Hindlimb muscle (tissue), 1 donor: Measurements from ENCODE around the gene GRIN2A. TPM values are rescaled to one million over a fixed set of nuclear protein-coding genes. Genes with fewer than 3 reads are reported as not detected.

ENCODE experiments used
- DNase-seq: peaks from one replicate; pipeline ENCODE4 v3.0.0-alpha.2; 2013
- polyA plus RNA-seq: library from polyadenylated mRNA; unstranded; fragments of 120-200 nt; gene quantifications from one replicate; pipeline ENCODE4 v1.2.1, GENCODE V29; 2013; ENCODE audit not compliant: insufficient read length

The GRIN2A gene
- 0.25 TPM for polyA plus RNA-seq

- DNase-seq, result no peak
Measured at GRCh38 chr16:10182222-10183053, at the start of gene GRIN2A. Gene GRIN2A, minus strand, starts transcription at chr16:10182428. Its CDS starts 2,017 bp downstream, at chr16:10180411.

- no peak for DNase-seq
Measured at GRCh38 chr16:10231563-10231962, 49.3 kb upstream of the GRIN2A start.

GRCh38 chr16:10228779-10229178 is 46.6 kb upstream of the GRIN2A start:
- DNase-seq, result no peak

- DNase-seq, result no peak
Measured at GRCh38 chr16:10226987-10227306, 44.7 kb upstream of the GRIN2A start.

GRCh38 chr16:10226141-10226986 is 44.1 kb upstream of the GRIN2A start:
- DNase-seq, result no peak

GRCh38 chr16:10225653-10226052 is 43.4 kb upstream of the GRIN2A start:
- DNase-seq, result no peak

- DNase-seq, result no peak
Measured at GRCh38 chr16:10224850-10225249, 42.6 kb upstream of the GRIN2A start.

- no peak for DNase-seq
Measured at GRCh38 chr16:10220942-10221341, 38.7 kb upstream of the GRIN2A start.

- no peak for DNase-seq
Measured at GRCh38 chr16:10219742-10220141, 37.5 kb upstream of the GRIN2A start.

- no peak for DNase-seq
Measured at GRCh38 chr16:10218490-10219206, 36.4 kb upstream of the GRIN2A start.

GRCh38 chr16:10213748-10214147 is 31.5 kb upstream of the GRIN2A start:
- DNase-seq, result no peak

GRCh38 chr16:10210944-10211343 is 28.7 kb upstream of the GRIN2A start:
- DNase-seq, result no peak

- no peak for DNase-seq
Measured at GRCh38 chr16:10206865-10207264, 24.6 kb upstream of the GRIN2A start.

GRCh38 chr16:10206215-10206614 is 24.0 kb upstream of the GRIN2A start:
- no peak for DNase-seq

GRCh38 chr16:10205688-10206087 is 23.5 kb upstream of the GRIN2A start:
- no peak for DNase-seq

- DNase-seq, result no peak
Measured at GRCh38 chr16:10202649-10203048, 20.4 kb upstream of the GRIN2A start.

- no peak for DNase-seq
Measured at GRCh38 chr16:10200637-10201586, 18.7 kb upstream of the GRIN2A start.

- no peak for DNase-seq
Measured at GRCh38 chr16:10196999-10197398, 14.8 kb upstream of the GRIN2A start.

GRCh38 chr16:10191096-10191495 is 8.9 kb upstream of the GRIN2A start:
- no peak for DNase-seq

- DNase-seq, result no peak
Measured at GRCh38 chr16:10189861-10190390, 7.7 kb upstream of the GRIN2A start.

GRCh38 chr16:10188236-10188635 is 6.0 kb upstream of the GRIN2A start:
- no peak for DNase-seq
